Measurements from ENCODE around the gene ITPR3. TPM values are rescaled to one million over a fixed set of nuclear protein-coding genes. Genes with fewer than 3 reads are reported as not detected.
A peak's percentile ranks its signal among the peaks of the same experiment; 100 is the strongest.
"Not testable (repeated sequence)": the region's sequence is repeated elsewhere in the genome, so short reads cannot be mapped to it uniquely, and the experiment has no call there.

Gene ITPR3
- total RNA-seq, 4 donors from 2014 or later = 139 to 250 (median 182) TPM

DNA sequence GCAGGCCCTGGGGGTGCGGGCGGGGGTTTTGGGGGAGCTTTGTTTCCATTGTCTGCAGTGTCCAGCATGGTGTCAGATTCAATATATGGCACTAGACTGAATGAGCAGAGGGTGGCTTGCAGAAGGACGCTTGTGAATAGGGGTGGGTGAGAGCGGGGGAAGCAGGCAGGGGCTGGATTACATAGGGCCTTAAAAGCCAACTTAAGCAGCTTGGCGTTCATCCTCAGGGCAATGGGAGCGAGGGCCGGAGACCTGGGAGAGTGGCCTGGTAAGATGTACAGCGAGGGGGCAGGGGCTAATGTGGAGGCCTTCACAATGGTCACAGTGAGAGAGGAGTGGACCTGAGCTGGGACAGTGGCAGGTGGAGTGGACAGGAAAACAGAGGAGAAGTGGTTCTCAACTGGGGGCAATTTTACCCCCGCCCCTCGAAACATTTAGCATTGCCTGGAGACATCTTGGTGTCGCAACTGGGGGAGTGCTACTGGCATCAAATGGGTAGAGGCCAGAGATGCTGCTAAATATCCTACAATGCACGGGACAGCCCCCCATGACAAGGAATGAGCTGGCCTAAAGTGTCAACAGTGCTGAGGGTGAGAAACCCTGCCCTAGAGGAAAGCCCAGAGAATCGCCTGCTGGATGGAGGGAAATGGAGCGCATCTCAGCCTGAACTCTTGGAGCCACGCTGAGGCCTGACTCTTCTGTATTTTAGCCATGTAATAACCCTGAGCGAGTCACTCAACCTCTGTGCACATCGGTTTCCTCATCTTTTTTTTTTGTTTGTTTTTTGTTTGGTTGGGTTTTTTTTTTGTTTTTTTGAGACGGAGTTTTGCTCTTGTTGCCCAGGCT lies 25.9 kb upstream of the ITPR3 start:
- Histone ChIP-seq H3K27ac (no peak overlapping the region), H3K4me1 (peaks cover 3 to 36% (median 9%) of the 10 kb centered on the region in 4 donors), H3K9me3 (no peaks in the 10 kb centered on the region), H3K4me3 (no peak overlapping the region), H3K36me3 (no peaks in the 10 kb centered on the region), H3K27me3 (no peaks in the 10 kb centered on the region)
- DNase-seq = no peak
- TF ChIP-seq, protein P1, sequence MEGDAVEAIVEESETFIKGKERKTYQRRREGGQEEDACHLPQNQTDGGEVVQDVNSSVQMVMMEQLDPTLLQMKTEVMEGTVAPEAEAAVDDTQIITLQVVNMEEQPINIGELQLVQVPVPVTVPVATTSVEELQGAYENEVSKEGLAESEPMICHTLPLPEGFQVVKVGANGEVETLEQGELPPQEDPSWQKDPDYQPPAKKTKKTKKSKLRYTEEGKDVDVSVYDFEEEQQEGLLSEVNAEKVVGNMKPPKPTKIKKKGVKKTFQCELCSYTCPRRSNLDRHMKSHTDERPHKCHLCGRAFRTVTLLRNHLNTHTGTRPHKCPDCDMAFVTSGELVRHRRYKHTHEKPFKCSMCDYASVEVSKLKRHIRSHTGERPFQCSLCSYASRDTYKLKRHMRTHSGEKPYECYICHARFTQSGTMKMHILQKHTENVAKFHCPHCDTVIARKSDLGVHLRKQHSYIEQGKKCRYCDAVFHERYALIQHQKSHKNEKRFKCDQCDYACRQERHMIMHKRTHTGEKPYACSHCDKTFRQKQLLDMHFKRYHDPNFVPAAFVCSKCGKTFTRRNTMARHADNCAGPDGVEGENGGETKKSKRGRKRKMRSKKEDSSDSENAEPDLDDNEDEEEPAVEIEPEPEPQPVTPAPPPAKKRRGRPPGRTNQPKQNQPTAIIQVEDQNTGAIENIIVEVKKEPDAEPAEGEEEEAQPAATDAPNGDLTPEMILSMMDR (IDR thresholded peaks at IDR 0.05) = no peak
- no peak for TF ChIP-seq POLR2A (IDR thresholded peaks at IDR 0.05)

DNA sequence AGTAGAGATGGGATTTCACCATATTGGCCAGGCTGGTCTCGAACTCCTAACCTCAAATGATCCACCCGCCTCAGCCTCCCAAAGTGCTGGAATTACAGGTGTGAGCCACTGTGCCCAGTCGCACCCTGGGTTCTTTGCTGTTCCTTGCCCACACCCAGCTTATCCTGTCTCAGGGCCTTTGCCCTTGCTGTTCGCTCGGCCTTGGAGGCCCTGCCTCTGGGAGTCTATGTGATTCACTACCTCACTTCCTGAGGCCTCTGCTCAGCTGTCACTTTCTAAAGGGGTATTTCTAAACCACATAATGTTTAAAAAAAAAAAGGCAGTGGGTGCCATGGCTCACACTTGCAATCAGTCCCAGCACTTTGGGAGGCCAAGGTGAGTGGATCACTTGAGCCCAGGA lies 24.2 kb upstream of the ITPR3 start:
- H3K27ac ChIP-seq = peak overlapping the region in 1 of 4 donors; percentile 52

DNA sequence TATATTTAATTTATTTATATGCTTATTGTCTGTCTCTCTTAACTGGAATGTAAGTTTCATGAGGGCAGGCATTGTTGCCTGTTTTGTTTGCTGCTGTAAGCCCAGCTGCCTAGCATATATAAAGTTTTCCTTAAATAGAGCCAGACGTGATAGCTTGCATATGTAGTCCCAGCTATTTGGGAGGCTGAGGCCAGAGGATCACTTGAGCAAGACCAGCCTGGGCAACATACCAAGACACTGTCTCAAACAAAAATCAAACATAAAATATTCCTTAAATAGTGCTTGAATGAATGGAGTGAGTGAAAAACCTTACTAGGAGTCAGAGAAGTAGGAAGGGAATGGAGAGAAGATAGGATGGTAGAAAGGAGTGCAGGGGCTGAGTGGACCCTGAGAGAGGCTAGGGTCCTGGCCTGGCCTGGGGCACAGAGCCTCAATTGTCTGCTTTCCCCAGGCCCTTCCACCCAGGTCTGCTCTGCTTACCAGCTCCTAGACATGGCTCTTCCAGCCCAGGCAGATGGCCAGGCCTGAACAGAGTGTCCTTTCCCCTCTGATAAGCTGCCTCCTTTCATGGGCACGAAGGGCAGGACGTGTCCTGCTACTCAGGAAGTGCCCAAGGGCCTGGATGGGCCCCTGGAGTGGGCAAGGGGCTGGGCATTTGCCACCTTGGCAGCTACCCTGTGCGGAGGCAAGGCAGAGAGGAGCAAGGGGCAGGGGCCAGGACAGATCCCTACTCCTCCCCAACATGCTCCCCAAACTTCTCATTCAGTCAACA lies 23.4 kb upstream of the ITPR3 start:
- peak overlapping the region in 2 of 4 donors; percentile 15 to 67 for H3K27ac ChIP-seq
- no peaks in the 10 kb centered on the region for H3K27me3 ChIP-seq
- no peaks in the 10 kb centered on the region for H3K9me3 ChIP-seq
- TF ChIP-seq POLR2A (IDR thresholded peaks at IDR 0.05) = no peak
- TF ChIP-seq, protein P1 (IDR thresholded peaks at IDR 0.05) = no peak
- H3K4me1 ChIP-seq = peaks cover 3 to 20% (median 4%) of the 10 kb centered on the region in 4 donors
- H3K36me3 ChIP-seq = no peaks in the 10 kb centered on the region
- H3K4me3 ChIP-seq = no peak overlapping the region
- no peak for DNase-seq

More for the DNA sequence above, 24.2 kb upstream of the ITPR3 start:
- H3K27me3 ChIP-seq, H3K9me3 ChIP-seq, H3K36me3 ChIP-seq, H3K4me3 ChIP-seq: not testable (repeated sequence)
- peaks cover 3 to 25% (median 7%) of the 10 kb centered on the region in 4 donors for H3K4me1 ChIP-seq
- DNase-seq = peak in 1 of 3 donors; percentile 74

DNA sequence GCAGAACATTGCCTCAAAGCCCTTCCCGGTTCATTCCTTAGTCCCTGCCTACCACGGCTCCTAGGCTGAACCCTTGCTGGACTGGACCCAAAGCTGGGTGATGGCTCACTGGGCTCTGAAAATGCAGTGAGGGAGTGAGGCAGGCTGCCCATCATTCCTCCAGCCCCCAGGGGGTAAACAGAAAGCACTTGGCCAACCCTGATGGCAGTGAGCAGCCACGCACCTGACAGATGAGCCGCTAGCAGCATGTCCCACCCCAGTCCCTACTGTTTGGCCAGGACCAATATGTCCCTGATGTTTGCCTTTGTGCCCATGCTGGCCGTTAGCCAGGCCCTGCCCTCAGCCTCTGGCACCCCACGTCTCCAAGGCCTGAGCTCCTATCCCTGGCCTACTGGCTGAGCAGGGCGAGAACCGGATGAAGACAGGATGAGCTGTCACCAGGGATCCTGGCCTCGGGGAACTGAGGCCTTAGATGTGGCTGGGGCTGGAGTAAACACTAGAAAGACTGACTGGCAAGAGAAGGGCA lies 21.6 kb upstream of the ITPR3 start:
- no peak overlapping the region for H3K4me3 ChIP-seq
- peaks cover 0 to 21% (median 0%) of the 10 kb centered on the region in 4 donors for H3K4me1 ChIP-seq
- TF ChIP-seq, protein P1 (IDR thresholded peaks at IDR 0.05) = no peak
- TF ChIP-seq POLR2A (IDR thresholded peaks at IDR 0.05) = no peak
- no peaks in the 10 kb centered on the region for H3K9me3 ChIP-seq
- H3K27me3 ChIP-seq = no peaks in the 10 kb centered on the region
- peak in 1 of 3 donors; percentile 74 for DNase-seq
- H3K36me3 ChIP-seq = no peaks in the 10 kb centered on the region
- H3K27ac ChIP-seq = peak overlapping the region in 2 of 4 donors; percentile 16 to 70

DNA sequence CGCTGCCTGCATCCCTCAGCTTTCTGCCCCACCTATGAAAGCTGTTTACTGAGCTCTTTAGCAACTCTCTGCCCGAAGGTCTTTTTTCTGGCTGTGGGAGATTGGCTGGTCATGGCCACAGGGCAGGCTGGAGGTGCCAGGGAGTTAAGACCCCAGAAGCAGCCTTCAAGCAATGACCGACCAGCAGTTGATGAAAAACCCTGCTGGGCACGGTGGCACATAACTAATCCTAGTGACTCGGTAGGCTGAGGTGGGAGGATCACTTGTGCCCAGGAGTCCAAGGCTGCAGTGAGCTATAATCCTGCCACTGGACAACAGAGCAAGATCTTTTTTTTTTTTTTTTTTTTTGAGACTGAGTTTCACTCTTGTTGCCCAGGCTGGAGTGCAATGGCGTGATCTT lies 20.4 kb upstream of the ITPR3 start:
- no peak for DNase-seq
- no peak overlapping the region for H3K4me3 ChIP-seq
- TF ChIP-seq POLR2A (IDR thresholded peaks at IDR 0.05) = no peak
- TF ChIP-seq, protein P1 (IDR thresholded peaks at IDR 0.05) = no peak
- H3K36me3 ChIP-seq = no peaks in the 10 kb centered on the region
- H3K27ac ChIP-seq = peak overlapping the region in 1 of 4 donors; percentile 48
- peaks cover 0 to 22% (median 0%) of the 10 kb centered on the region in 4 donors for H3K4me1 ChIP-seq
- H3K9me3 ChIP-seq = no peaks in the 10 kb centered on the region
- H3K27me3 ChIP-seq = no peaks in the 10 kb centered on the region

All from Peyer's patch (tissue), 4 donors.